ENCODE results near the gene ATP6V0A1. TPM values are rescaled to one million over a fixed set of nuclear protein-coding genes. Genes with fewer than 3 reads are reported as not detected.

The ATP6V0A1 gene
- total RNA-seq, 2 experiments from 2014 or later, result 13.3 to 15.9 TPM

DNA sequence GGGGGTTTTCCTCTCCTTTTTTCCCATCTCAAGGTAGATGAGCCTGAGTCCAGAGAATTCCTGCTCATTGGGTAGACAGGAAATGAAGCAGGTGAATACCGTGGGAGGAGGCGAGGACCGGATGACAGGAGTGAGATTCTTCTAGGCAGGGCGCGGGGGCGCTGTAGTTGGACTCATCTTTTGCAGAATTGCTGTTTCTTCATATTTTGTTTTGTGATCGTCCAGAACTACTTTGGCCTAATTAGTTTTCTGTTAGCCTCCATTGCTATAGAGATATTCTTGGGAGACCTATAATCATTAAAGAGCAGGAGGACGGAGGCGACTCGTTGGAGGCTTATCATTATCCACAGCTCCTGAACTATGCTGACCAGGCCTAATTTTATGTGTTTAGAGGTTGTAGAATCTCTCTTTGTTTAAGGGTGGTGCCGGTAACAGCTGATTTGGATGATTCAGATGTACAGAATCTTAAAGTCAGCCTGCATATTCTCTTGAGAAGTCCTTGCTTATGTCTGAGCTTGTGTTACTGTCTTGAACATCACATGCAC, 650 bp downstream of the ATP6V0A1 start:
- H3K9me3 Mint-ChIP-seq (ENCODE audit: low read depth), result no peaks in the 10 kb centered on the region
- no peak for ATAC-seq
- H3K27me3 Mint-ChIP-seq, result no peaks in the 10 kb centered on the region
- H3K4me1 Mint-ChIP-seq, result peaks cover 46% of the 10 kb centered on the region
- peak overlapping the region; percentile 91 for H3K27ac Mint-ChIP-seq
- CTCF ChIA-PET, result interaction anchor here (0.6 to 2.0 kb wide), 8 partner anchors 14 to 624 kb away, joined by 3 to 9 read pairs (median 4); partner anchors contain the start of genes CAVIN1, KCNH4 and STAT3
- DNase-seq, result peak; percentile 68
- peak overlapping the region; percentile 86 for H3K4me3 Mint-ChIP-seq
- intact Hi-C loops (cut with DNase I, micrococcal nuclease), result loop anchor here in 1 of 2 experiments (2.0 kb wide), 1 partner anchor 71 kb away; the partner anchor contains the start of gene STAT3
- H3K36me3 Mint-ChIP-seq (ENCODE audit: low read depth), result peaks cover 6% of the 10 kb centered on the region
- POLR2A ChIA-PET, result interaction anchor here (0.9 to 1.2 kb wide), 2 partner anchors 17 to 71 kb away, joined by 3 read pairs; partner anchors contain the start of gene STAT3

GRCh38 chr17:42459801-42460281, 1.2 kb downstream of the ATP6V0A1 start:
- intact Hi-C loops (cut with DNase I, micrococcal nuclease), result loop anchor here in 1 of 2 experiments (1.0 to 2.0 kb wide), 2 partner anchors 24 to 71 kb away; partner anchors contain the start of gene STAT3
- H3K27ac Mint-ChIP-seq, result peak overlapping the region; percentile 68
- DNase-seq, result no peak

GRCh38 chr17:42460371-42460770, 1.7 kb downstream of the ATP6V0A1 start:
- ATAC-seq (no peak), DNase-seq (no peak)
- H3K9me3 Mint-ChIP-seq (ENCODE audit: low read depth), result no peaks in the 10 kb centered on the region
- peaks cover 46% of the 10 kb centered on the region for H3K4me1 Mint-ChIP-seq
- H3K4me3 Mint-ChIP-seq, result peak overlapping the region; percentile 86
- peak overlapping the region; percentile 68 for H3K27ac Mint-ChIP-seq
- intact Hi-C loops (cut with DNase I, micrococcal nuclease), result loop anchor here in 1 of 2 experiments (1.0 kb wide), 1 partner anchor 24 kb away; no protein-coding TSS in a partner anchor
- H3K27me3 Mint-ChIP-seq, result no peaks in the 10 kb centered on the region
- peaks cover 6% of the 10 kb centered on the region for H3K36me3 Mint-ChIP-seq (ENCODE audit: low read depth)
- ChIA-PET CTCF (interaction anchor here (0.5 to 2.0 kb wide), 10 partner anchors 13 to 279 kb away, joined by 3 to 9 read pairs (median 4); partner anchors contain the start of genes CAVIN1, KCNH4 and STAT3), POLR2A (interaction anchor here (0.6 kb wide), 1 partner anchor 85 kb away, joined by 5 read pairs; no protein-coding TSS in a partner anchor)

More at GRCh38 chr17:42459801-42460281, 1.2 kb downstream of the ATP6V0A1 start:
- Mint-ChIP-seq H3K4me3 (peak overlapping the region; percentile 86), H3K4me1 (peaks cover 46% of the 10 kb centered on the region), H3K36me3 (ENCODE audit: low read depth) (peaks cover 6% of the 10 kb centered on the region), H3K27me3 (no peaks in the 10 kb centered on the region), H3K9me3 (ENCODE audit: low read depth) (no peaks in the 10 kb centered on the region)
- ChIA-PET POLR2A (interaction anchor here (0.6 to 1.2 kb wide), 3 partner anchors 18 to 84 kb away, joined by 3 to 5 read pairs (median 3); partner anchors contain the start of gene STAT3), CTCF (interaction anchor here (0.7 to 2.0 kb wide), 9 partner anchors 14 to 278 kb away, joined by 3 to 9 read pairs (median 4); partner anchors contain the start of genes CAVIN1, KCNH4 and STAT3)
- ATAC-seq, result peak; percentile 64

DNA sequence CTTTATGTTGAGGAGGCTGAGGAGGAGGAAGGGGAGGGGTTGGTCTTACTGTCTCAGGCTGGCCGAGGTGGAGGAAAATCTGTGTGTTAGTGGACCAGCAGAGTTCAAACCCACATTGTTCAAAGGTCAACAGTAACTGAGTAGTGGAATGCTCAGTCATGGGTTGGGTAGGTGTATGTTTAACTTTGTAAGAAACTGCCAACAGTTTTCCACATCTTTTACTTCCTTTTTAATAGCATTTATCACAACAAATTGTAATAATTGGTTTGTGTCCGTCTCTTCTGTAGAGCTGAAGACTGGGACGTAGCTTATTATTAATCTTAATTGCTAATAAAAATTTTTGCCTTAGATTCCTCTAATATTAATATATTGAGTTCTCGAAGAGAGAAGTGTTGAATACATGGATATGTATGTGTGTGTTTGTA, 5.3 kb downstream of the ATP6V0A1 start:
- ChIA-PET POLR2A (no interaction called here), CTCF (interaction anchor here (0.7 to 1.3 kb wide), 2 partner anchors 141 to 274 kb away, joined by 3 to 4 read pairs; no protein-coding TSS in a partner anchor)
- no peak overlapping the region for H3K4me3 Mint-ChIP-seq
- H3K27me3 Mint-ChIP-seq, result no peaks in the 10 kb centered on the region
- H3K36me3 Mint-ChIP-seq (ENCODE audit: low read depth), result peaks cover 12% of the 10 kb centered on the region
- no peak overlapping the region for H3K27ac Mint-ChIP-seq
- no peaks in the 10 kb centered on the region for H3K9me3 Mint-ChIP-seq (ENCODE audit: low read depth)
- DNase-seq, result no peak
- ATAC-seq, result no peak
- intact Hi-C loops (cut with DNase I, micrococcal nuclease), result no loop called here
- peaks cover 21% of the 10 kb centered on the region for H3K4me1 Mint-ChIP-seq

- ATAC-seq, result no peak
- no peaks in the 10 kb centered on the region for H3K27me3 Mint-ChIP-seq
These were observed 9.2 kb downstream of the ATP6V0A1 start for GRCh38 chr17:42467889-42468288.

GRCh38 chr17:42472709-42473521, 14.2 kb downstream of the ATP6V0A1 start:
- ATAC-seq, result no peak

More at GRCh38 chr17:42467889-42468288, 9.2 kb downstream of the ATP6V0A1 start:
- ChIA-PET POLR2A (no interaction called here), CTCF (interaction anchor here (0.6 to 1.1 kb wide), 4 partner anchors 15 to 99 kb away, joined by 3 to 4 read pairs (median 4); no protein-coding TSS in a partner anchor)
- Mint-ChIP-seq H3K27ac (no peak overlapping the region), H3K9me3 (ENCODE audit: low read depth) (no peaks in the 10 kb centered on the region), H3K36me3 (ENCODE audit: low read depth) (peaks cover 10% of the 10 kb centered on the region), H3K4me1 (no peaks in the 10 kb centered on the region), H3K4me3 (no peak overlapping the region)
- intact Hi-C loops (cut with DNase I, micrococcal nuclease), result no loop called here
- no peak for DNase-seq

DNA sequence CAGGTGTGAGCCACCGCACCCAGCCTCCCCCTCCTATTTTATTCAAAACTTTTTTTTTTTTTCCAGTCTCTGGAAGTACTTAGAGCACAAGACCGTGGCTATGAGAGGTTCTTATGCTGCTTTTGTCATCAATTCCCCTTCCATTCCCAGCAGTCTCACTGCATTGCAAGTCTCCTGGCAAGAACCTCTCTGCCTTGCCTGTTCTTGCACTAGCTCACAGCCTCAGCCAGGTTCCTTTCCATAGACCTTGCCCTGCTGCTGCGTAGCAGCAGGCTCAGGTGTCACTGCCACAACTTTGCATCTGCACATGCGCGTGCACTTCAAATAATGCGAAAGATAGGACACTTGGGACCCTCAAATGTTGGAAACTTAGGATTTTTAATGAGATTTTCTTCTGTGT, 15.6 kb downstream of the ATP6V0A1 start:
- ChIA-PET POLR2A (no interaction called here), CTCF (interaction anchor here (1.6 kb wide), 1 partner anchor 33 kb away, joined by 4 read pairs; no protein-coding TSS in a partner anchor)
- H3K27me3 Mint-ChIP-seq, result no peaks in the 10 kb centered on the region
- H3K4me3 Mint-ChIP-seq, result no peak overlapping the region
- DNase-seq, result no peak
- H3K4me1 Mint-ChIP-seq, result no peaks in the 10 kb centered on the region
- no peak overlapping the region for H3K27ac Mint-ChIP-seq
- intact Hi-C loops (cut with DNase I, micrococcal nuclease), result no loop called here
- peaks cover 35% of the 10 kb centered on the region for H3K36me3 Mint-ChIP-seq (ENCODE audit: low read depth)
- no peaks in the 10 kb centered on the region for H3K9me3 Mint-ChIP-seq (ENCODE audit: low read depth)
- ATAC-seq, result no peak

More at GRCh38 chr17:42472709-42473521, 14.2 kb downstream of the ATP6V0A1 start:
- POLR2A ChIA-PET, result interaction anchor here (0.6 kb wide), 1 partner anchor 743 kb away, joined by 3 read pairs; no protein-coding TSS in a partner anchor
- H3K4me3 Mint-ChIP-seq, result no peak overlapping the region
- no peaks in the 10 kb centered on the region for H3K27me3 Mint-ChIP-seq
- peaks cover 32% of the 10 kb centered on the region for H3K36me3 Mint-ChIP-seq (ENCODE audit: low read depth)
- no peaks in the 10 kb centered on the region for H3K4me1 Mint-ChIP-seq
- DNase-seq, result no peak
- intact Hi-C loops (cut with DNase I, micrococcal nuclease), result no loop called here
- CTCF ChIA-PET, result interaction anchor here (0.6 to 1.6 kb wide), 3 partner anchors 13 to 33 kb away, joined by 3 to 4 read pairs (median 3); no protein-coding TSS in a partner anchor
- no peaks in the 10 kb centered on the region for H3K9me3 Mint-ChIP-seq (ENCODE audit: low read depth)
- H3K27ac Mint-ChIP-seq, result no peak overlapping the region

DNA sequence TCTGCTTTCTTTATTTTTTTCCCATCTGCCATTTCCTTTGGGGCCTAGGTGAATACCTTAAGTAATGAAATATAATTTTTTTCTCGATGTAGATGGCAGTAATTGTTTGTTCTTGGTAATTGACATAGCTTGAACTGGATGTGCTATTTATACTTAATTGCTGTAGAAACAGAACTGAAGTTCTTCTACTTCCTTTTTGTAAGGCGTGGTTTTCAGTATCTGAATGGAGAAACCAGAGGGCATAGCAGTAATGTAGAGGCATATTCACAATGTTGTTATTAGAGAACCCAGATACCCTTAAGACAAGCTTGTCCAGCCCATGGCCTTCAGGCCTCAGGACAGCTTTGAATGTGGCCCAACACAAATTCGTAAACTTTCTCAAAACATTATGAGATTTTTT, 16.4 kb downstream of the ATP6V0A1 start:
- H3K4me1 Mint-ChIP-seq, result no peaks in the 10 kb centered on the region
- intact Hi-C loops (cut with DNase I, micrococcal nuclease), result no loop called here
- ATAC-seq, result no peak
- no peaks in the 10 kb centered on the region for H3K9me3 Mint-ChIP-seq (ENCODE audit: low read depth)
- no peaks in the 10 kb centered on the region for H3K27me3 Mint-ChIP-seq
- POLR2A ChIA-PET, result no interaction called here
- peaks cover 40% of the 10 kb centered on the region for H3K36me3 Mint-ChIP-seq (ENCODE audit: low read depth)
- no peak overlapping the region for H3K27ac Mint-ChIP-seq
- no peak for DNase-seq
- no peak overlapping the region for H3K4me3 Mint-ChIP-seq
- CTCF ChIA-PET, result interaction anchor here (1.1 kb wide), 1 partner anchor 441 kb away, joined by 4 read pairs; no protein-coding TSS in a partner anchor

- Mint-ChIP-seq H3K27me3 (no peaks in the 10 kb centered on the region), H3K4me3 (no peak overlapping the region), H3K27ac (no peak overlapping the region), H3K36me3 (ENCODE audit: low read depth) (peaks cover 42% of the 10 kb centered on the region), H3K4me1 (no peaks in the 10 kb centered on the region), H3K9me3 (ENCODE audit: low read depth) (no peaks in the 10 kb centered on the region)
- DNase-seq, result no peak
- ChIA-PET POLR2A (no interaction called here), CTCF (interaction anchor here (0.6 to 1.5 kb wide), 4 partner anchors 10 to 442 kb away, joined by 3 to 4 read pairs (median 4); no protein-coding TSS in a partner anchor)
- intact Hi-C loops (cut with DNase I, micrococcal nuclease), result no loop called here
- ATAC-seq, result no peak
These were observed 17.2 kb downstream of the ATP6V0A1 start for GRCh38 chr17:42475835-42476234.

DNA sequence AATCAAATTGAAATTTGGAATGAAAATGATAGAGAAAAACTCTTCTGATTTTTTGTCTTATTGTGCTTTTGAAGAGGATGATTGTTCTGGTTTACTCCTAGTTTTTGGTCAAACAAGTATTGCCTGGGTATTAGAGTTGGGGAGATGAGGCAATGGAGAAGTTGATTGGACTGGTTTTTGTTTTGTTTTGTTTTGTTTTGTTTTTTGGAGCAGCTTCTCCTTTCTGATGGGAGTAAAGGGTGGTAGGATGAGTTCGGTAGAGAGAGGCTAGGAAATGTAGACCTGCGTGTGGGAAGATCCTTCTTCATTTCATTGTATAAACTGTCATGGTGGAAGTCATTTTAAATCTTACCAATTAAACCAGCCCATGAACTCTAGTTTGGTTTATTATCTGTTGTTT, 17.7 kb downstream of the ATP6V0A1 start:
- H3K4me1 Mint-ChIP-seq, result no peaks in the 10 kb centered on the region
- ChIA-PET CTCF (interaction anchor here (1.1 to 1.5 kb wide), 4 partner anchors 10 to 164 kb away, joined by 3 to 6 read pairs (median 4); no protein-coding TSS in a partner anchor), POLR2A (no interaction called here)
- ATAC-seq (no peak), DNase-seq (no peak)
- peaks cover 42% of the 10 kb centered on the region for H3K36me3 Mint-ChIP-seq (ENCODE audit: low read depth)
- H3K9me3 Mint-ChIP-seq (ENCODE audit: low read depth), result no peaks in the 10 kb centered on the region
- intact Hi-C loops (cut with DNase I, micrococcal nuclease), result no loop called here
- no peak overlapping the region for H3K27ac Mint-ChIP-seq
- H3K27me3 Mint-ChIP-seq, result no peaks in the 10 kb centered on the region
- H3K4me3 Mint-ChIP-seq, result no peak overlapping the region

GRCh38 chr17:42477173-42477572, 18.5 kb downstream of the ATP6V0A1 start:
- Mint-ChIP-seq H3K36me3 (ENCODE audit: low read depth) (peaks cover 42% of the 10 kb centered on the region), H3K27ac (no peak overlapping the region), H3K4me3 (no peak overlapping the region), H3K27me3 (no peaks in the 10 kb centered on the region), H3K4me1 (no peaks in the 10 kb centered on the region), H3K9me3 (ENCODE audit: low read depth) (no peaks in the 10 kb centered on the region)
- ChIA-PET POLR2A (no interaction called here), CTCF (interaction anchor here (1.1 to 1.2 kb wide), 3 partner anchors 41 to 165 kb away, joined by 3 to 6 read pairs (median 4); no protein-coding TSS in a partner anchor)
- no peak for ATAC-seq
- no peak for DNase-seq
- intact Hi-C loops (cut with DNase I, micrococcal nuclease), result no loop called here

Measured in activated CD4-positive, alpha-beta T cell treated with anti-CD3 and anti-CD28 coated beads for 36 hours (primary cell).